SHP77 treated with DMSO at 0.1 percent for 48 hours (cell line): ENCODE data around the gene AGPAT3.
"Not testable (repeated sequence)": the region's sequence is repeated elsewhere in the genome, so short reads cannot be mapped to it uniquely, and the experiment has no call there.

Experiments
- DNase-seq: peaks from one replicate; lab custom pipeline; 2025; lab: John Stamatoyannopoulos, UW

AGPAT3 gene

GRCh38 chr21:43864962-43865539, at the start of gene AGPAT3:
Gene AGPAT3 (plus strand): TSS chr21:43865223. CDS start chr21:43959682, 94,459 bp downstream.
- no peak for DNase-seq

- DNase-seq: no peak
Observed at GRCh38 chr21:43815991-43816390, 49.0 kb upstream of the AGPAT3 start.

DNA sequence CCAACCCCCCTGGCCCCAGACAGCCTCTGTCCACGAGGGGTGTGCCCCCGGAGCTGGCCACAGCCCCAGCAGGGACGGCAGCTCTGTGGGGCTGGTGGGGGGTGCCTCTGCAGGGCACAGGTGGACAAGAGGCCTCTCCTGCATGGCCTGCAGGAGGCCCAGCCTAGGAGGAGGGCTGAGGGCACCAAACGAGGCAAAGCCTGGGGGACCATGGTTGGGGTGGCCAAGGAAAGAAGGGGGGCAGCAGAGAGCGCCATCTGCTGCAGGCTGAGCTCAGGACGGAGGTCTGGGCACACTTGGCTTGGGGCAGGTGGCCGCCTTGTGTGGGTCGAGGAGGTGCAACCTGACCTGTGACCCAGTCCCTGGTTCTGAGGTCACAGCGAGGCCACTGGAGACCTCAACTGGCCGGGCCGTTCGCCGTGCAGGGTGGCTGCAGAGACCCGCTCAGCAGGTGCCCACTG, 48.4 kb upstream of the AGPAT3 start:
- DNase-seq: no peak

GRCh38 chr21:43817157-43818086, 47.6 kb upstream of the AGPAT3 start:
- DNase-seq: no peak

- no peak for DNase-seq
Observed at GRCh38 chr21:43818685-43819084, 46.3 kb upstream of the AGPAT3 start.

- DNase-seq: no peak
Observed at GRCh38 chr21:43819511-43820405, 45.3 kb upstream of the AGPAT3 start.

DNA sequence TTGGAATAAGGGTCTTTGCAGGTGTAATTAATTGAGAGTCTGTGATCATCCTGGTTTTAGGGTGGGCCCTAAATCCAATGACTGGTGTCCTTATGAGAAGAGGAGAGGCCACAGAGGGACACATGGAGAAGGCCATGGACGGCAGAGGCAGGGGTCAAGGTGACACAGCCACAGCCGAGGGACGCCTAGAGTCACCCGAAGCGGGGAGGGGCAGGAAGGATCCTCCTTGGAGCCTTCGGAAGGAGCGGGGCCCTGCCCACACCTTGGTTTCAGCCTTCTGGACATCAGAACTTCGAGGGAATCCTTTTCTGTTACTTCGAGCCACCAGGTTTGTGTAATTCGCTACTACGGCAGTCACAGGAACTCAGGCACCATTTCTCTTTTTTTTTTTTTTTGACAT, 44.6 kb upstream of the AGPAT3 start:
- DNase-seq: no peak

DNA sequence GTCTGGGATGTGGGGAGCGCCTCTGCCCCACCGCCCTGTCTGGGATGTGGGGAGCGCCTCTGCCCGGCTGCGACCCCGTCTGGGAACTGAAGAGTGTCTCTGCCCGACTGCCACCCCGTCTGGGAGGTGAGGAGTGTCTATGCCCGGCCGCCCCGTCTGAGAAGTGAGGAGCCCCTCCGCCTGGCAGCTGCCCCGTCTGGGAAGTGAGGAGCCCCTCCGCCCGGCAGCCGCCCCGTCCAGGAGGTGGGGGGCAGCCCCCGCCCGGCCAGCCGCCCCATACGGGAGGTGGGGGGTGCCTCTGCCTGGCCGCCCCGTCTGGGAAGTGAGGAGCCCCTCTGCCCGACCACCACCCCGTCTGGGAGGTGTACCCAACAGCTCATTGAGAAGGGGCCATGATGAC, 42.9 kb upstream of the AGPAT3 start:
- not testable (repeated sequence) for DNase-seq

DNA sequence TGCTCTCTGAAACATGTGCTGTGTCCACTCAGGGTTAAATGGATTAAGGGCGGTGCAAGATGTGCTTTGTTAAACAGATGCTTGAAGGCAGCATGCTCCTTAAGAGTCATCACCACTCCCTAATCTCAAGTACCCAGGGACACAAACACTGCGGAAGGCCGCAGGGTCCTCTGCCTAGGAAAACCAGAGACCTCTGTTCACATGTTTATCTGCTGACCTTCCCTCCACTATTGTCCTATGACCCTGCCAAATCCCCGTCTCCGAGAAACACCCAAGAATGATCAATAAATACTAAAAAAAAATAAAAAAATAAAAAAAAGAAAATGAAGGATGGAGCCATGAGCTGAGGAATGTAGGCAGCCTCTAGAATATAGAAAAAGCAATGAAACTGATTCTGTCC, 42.3 kb upstream of the AGPAT3 start:
- not testable (repeated sequence) for DNase-seq

DNA sequence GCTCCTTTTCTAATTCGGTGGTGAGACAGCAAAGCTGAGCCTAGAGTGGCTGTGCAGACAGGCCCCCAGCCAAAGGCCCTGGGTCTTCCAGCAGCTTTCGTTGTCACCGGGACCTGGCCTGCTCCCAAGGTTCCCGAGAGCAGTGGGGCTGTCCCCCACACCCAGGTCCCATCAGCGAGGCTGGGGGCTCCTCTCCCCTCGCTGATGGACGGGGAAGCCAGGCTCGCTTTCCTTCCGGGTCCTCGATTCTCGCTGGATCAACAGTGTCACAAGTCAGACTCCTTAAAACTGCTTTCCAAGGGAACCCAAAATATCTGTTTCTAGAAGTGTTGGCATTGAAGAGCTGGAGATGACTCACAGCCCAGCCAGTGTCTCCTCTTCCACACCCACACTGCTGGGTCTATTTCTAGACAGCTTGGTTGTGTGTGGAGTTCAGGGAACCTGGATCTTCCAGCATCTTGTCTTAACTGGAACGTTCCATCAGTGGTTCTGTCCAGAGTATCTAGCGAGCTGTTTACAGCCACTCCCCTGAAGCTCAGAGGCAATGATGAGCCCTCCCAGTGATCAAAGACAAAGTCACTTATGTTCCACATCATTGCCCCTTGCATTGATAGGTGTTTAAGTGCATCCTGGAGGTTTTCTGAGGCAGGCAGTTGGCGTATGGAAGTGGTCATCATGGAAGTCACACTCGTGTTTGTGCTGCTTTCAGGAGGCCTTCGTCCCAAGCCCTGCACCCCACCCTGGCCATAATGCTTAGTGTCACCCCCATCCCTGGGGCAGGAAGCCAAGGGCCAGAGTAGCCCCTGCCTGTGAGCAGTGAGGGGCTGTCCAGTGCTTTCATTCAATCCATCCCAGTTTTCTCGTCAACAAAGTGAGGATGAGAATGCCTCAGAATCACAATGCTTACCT, 40.4 kb upstream of the AGPAT3 start:
- no peak for DNase-seq

DNA sequence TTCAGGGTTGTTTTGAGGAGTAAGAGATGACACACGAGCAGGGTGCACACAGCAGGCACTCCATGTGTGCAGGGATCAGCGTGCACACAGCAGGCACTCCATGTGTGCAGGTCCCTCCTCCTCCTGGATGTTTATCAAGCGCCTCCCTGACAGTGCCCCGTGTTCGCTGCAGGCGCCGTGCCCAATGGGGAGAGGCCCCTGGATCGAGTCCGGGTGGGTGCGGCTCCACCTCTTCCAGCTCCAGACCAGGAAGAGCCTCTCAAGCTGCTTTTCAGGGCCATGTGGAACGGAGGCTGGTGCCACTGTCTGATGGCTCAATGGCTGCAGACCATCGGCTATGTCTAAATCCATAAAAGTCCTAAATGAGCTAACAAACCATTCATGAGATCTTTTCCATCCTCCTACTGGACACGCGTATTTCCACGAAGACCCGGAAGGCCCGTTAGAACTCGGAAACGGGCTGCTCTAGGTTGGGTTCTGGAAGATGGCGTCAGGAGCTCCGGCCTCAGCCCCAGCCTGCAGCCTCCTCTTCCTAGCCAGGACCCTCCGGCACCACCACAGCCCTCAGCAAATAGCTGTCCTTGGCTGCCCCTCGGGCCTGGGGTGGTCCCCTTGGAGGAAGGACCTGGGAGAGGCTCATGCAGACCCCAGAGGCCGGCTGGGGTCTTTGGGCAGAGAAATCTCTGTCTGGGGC, 39.6 kb upstream of the AGPAT3 start:
- DNase-seq: no peak

DNA sequence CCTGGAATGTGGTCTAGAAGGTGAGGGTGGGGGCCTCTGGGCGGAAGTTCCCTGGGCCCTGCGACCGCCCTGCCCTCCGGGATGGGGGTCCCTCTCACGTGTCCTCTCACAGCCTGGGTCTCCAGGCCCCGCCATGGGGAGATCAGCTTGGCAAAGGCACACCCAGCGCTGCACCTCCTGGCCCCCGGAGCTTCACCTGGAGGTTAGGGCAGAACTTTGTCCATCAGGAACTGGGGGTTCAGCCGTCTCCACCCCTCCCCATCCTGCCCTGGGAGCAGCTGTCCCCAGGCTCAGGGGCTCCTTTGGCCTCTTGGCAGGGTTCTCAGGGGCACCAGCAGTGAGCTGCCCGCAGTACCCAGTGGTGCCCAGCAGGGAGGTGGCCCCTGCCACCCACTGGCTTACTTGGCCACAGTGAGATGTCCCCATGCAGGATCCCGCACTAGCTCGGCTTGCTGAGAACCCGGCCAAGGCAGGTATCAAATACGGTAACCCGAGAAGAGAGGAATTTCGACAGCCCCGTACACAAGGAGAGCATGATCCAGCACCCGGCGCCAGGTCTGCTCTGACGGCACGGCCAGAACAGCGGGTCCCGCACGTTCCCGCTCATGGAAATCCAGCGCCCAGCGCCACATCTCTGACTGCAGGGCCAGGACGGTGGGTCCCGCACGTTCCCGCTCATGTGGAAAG, 38.9 kb upstream of the AGPAT3 start:
- no peak for DNase-seq

- DNase-seq: no peak
Observed at GRCh38 chr21:43826623-43826974, 38.4 kb upstream of the AGPAT3 start.

DNA sequence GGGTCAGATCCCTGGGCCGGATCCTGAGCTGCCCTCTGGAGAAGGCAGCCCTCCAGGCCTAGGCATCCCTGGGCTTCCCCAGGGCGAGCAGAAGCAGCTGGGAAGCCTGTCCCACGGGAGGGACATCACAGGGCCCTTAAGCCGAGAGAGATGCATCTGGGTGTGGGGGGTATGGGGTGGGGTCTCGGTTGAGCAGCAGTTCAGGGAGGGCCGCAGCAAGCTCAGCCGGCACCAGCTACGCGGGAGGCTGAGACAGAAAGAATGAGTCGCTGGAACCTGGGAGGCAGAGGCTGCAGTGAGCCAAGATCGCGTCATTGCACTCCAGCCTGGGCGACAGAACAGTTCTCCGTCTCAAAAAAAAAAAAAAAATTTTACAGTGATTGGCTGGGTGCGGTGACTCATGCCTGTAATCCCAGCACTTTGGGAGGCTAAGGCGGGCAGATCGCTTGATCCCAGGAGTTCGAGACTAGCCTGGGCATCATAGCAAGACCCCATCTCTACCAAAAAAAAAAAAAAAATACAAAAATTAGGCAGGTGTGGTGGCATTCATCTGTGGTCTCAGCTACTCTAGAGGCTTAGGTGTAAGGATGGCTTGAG, 37.9 kb upstream of the AGPAT3 start:
- DNase-seq: no peak

- no peak for DNase-seq
Observed at GRCh38 chr21:43829161-43829560, 35.9 kb upstream of the AGPAT3 start.

DNA sequence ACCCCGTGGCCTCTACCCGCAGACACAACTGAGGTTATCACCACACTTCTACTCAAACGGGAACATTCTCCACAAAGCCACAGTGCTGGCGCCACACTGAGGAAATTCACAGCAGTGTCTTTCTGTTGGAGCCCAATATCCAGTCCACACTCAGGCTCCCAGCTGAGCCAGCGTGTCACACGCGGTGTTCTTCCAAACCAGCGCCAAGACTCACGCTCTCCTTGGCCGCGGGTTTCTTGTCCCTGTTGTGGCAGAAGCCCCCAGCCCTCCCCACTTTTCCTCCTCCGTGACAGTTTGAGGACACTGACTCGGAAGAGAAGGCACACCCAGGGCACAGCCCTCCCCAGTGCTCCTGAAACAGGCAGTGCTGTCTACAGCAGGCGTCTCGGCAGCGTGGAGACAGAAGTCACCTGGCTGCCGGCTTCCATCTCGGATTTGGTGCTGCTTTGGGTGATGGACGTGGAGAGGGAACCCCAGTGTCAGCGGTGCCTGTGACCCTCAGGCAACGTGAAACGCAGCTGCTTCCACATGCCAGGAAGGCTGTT, 35.4 kb upstream of the AGPAT3 start:
- DNase-seq: no peak

GRCh38 chr21:43832158-43832550, 32.9 kb upstream of the AGPAT3 start:
- DNase-seq: no peak

DNA sequence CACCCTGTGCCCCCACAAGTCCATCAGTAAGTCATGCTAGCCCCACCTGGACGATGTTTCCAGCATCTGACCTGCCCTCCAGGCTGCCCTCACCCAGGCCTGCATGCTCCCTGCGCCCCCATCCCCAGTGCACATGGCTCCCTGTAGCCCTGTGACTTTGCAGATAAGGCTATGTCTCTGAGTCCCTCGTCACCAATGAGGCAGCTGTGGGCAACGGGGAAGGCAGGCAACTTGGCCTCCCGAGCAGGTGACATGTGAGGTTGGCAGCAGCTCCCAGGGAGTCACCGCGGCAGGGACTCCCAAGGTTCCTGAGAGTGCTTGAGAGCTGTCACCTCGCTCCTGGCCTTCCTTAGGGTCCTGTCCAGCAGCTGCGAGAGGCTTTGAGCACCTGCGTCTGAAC, 32.4 kb upstream of the AGPAT3 start:
- DNase-seq: no peak

DNA sequence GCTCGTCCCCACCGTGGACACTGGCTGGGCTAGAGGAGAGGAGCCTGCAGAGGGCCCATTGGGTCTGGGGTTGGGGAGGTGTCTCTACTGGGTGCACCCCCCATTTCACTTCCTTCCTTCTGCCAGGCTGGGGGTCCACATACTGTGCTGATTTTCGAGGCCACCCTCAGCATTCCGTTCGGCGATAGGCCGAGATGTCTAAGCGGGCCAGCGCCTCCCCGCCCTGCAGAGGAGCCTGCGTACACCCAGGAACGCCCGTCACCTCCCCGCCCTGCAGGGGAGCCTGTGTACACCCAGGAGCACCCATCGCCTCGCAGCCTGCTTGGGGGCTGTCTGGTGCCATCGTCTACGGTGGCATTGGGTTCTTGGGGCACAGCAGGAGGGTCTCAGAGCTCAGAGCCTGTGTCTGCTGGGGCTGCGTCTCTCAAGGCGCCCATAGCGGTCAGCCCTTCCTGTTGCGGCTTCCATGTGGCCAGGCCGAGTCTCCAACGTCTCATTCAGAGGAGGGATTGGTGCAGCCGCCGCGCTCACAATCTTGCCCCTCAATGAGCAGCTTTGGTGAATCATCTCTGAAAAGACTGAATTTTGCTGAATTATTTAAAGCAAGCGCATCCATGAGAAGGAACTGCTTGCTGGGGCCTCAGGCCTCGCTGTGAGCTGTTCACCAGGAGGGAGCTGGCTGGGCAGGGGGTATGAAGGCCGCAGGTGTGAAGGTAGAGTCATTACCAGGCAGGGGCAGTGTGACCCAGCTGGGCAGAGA, 30.7 kb upstream of the AGPAT3 start:
- DNase-seq: no peak
